ENCODE measurements around the gene ACP2. TPM values are rescaled to one million over a fixed set of nuclear protein-coding genes. Genes with fewer than 3 reads are reported as not detected.
"Not testable (repeated sequence)": the region's sequence is repeated elsewhere in the genome, so short reads cannot be mapped to it uniquely, and the experiment has no call there.

Gene ACP2
- total RNA-seq, 1 donor from 2014 or later, result 41.7 TPM

DNA sequence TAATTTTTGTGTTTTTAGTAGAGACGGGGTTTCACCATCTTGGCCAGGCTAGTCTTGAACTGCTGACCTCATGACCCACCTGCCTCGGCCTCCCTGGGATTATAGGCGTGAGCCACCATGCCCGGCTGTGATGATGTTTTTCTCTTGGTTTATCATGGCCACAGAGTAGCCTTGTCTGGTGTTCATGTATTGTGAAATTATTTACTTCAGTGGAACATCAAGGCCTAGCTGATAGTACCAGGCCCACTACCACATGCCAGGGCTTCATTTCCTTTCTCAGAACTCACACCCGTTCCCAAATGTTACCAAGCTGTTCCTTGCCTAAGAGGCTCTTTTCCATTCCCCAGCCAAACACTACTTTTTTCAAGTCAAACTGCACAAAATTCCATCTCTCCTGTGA, 40.0 kb downstream of the ACP2 start:
- DNase-seq (ENCODE audit: low read depth, low spot score), result no peak
- H3K27me3 Mint-ChIP-seq (ENCODE audit: low read depth), result peaks cover 13% of the 10 kb centered on the region
- no peaks in the 10 kb centered on the region for H3K36me3 Mint-ChIP-seq (ENCODE audit: low read depth)
- no peak overlapping the region for H3K27ac Mint-ChIP-seq (ENCODE audit: unreplicated experiment)
- H3K9me3 Mint-ChIP-seq, result no peaks in the 10 kb centered on the region
- no peak overlapping the region for H3K4me3 Mint-ChIP-seq
- no peaks in the 10 kb centered on the region for H3K4me1 Mint-ChIP-seq
- no peak for TF ChIP-seq CTCF (conservative IDR thresholded peaks at IDR 0.05)

DNA sequence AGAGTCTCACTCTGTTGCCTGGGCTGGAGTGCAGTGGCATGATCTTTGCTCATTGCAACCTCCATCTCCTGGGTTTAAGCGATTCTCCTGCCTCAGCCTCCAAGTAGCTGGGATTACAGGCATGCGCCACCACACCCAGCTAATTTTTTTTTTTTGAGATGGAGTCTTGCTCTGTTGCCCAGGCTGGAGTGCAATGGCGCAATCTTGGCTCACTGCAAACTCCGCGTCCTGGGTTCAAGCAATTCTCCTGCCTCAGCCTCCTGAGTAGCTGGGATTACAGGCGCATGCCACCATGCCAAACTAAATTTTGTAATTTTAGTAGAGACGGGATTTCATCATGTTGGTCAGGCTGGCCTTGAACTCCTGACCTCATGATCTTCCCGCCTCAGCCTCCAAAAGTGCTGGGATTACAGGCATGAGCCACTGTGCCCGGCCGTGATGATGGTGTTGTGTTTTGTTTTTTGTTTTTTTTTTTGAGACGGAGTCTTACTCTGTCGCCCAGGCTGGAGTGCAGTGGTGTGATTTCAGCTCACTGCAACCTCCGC, 40.5 kb downstream of the ACP2 start:
- DNase-seq (ENCODE audit: low read depth, low spot score); H3K27ac Mint-ChIP-seq (ENCODE audit: unreplicated experiment); H3K36me3 Mint-ChIP-seq (ENCODE audit: low read depth); H3K9me3 Mint-ChIP-seq; H3K4me1 Mint-ChIP-seq; H3K4me3 Mint-ChIP-seq: not testable (repeated sequence)
- H3K27me3 Mint-ChIP-seq (ENCODE audit: low read depth), result peaks cover 13% of the 10 kb centered on the region

DNA sequence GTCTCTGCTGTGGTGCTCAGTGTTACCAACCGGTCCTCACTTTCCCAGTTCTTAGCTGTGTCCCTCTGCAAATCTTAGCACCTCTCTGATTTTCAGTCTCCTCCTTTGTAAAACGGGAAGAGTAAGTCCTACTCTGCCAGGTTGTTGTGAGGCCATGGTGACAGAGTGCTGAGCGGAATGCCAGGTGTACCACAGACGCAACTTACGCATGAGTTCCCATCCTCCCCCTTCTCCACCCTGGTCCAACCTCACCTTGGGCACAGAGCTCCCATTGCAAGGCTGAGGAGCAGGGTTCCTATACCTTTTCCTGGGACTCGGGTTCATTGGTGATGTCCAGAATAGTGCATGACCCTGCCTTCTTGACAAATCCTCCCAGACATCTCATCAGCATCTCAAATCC, 41.2 kb downstream of the ACP2 start:
- Mint-ChIP-seq H3K27ac (ENCODE audit: unreplicated experiment) (no peak overlapping the region), H3K4me3 (no peak overlapping the region), H3K36me3 (ENCODE audit: low read depth) (no peaks in the 10 kb centered on the region), H3K4me1 (no peaks in the 10 kb centered on the region), H3K27me3 (ENCODE audit: low read depth) (peaks cover 19% of the 10 kb centered on the region), H3K9me3 (no peaks in the 10 kb centered on the region)
- DNase-seq (ENCODE audit: low read depth, low spot score), result no peak
- TF ChIP-seq CTCF (conservative IDR thresholded peaks at IDR 0.05), result no peak

DNA sequence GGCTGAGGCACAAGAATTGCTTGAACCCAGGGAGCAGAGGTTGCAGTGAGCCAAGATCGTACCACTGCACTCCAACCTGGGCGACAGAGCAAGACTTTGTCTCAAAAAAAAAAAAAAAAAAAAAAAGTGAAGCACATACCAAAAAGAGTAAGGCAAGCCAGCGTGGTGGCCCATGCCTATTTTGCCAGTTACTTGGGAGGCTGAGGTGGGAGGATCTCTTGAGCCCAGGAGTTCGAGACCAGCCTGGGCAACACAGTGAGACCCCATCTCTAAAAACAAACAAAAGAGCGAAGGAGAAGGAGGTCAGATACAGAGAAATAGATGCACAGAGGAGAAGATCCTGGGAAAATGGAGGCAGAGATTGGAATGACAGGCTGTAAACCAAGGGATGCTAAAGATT, 42.0 kb downstream of the ACP2 start:
- H3K27ac Mint-ChIP-seq (ENCODE audit: unreplicated experiment); H3K36me3 Mint-ChIP-seq (ENCODE audit: low read depth); H3K9me3 Mint-ChIP-seq; H3K4me3 Mint-ChIP-seq; DNase-seq (ENCODE audit: low read depth, low spot score); H3K4me1 Mint-ChIP-seq: not testable (repeated sequence)
- peaks cover 24% of the 10 kb centered on the region for H3K27me3 Mint-ChIP-seq (ENCODE audit: low read depth)

DNA sequence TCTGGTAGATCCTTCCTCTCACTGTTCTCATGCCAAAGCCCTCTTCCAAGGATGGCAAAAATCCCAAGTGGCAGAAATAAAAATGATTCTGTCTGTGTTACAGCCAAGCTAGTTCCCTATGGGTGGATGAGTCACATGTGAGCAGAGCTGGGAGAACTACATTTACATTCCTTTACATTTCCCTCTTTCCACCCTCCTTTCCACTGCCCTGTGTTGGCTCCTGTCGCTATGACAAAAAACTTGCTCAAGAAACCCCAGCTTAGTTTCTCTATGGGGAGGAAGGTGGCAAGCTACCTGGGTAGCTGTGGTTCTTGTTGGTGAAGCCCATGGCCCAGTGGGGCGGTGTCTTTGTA, 44.0 kb downstream of the ACP2 start:
- H3K36me3 Mint-ChIP-seq (ENCODE audit: low read depth), result no peaks in the 10 kb centered on the region
- no peak for DNase-seq (ENCODE audit: low read depth, low spot score)
- H3K27me3 Mint-ChIP-seq (ENCODE audit: low read depth), result peaks cover 30% of the 10 kb centered on the region
- no peak overlapping the region for H3K27ac Mint-ChIP-seq (ENCODE audit: unreplicated experiment)
- no peak overlapping the region for H3K4me3 Mint-ChIP-seq
- no peaks in the 10 kb centered on the region for H3K4me1 Mint-ChIP-seq
- no peaks in the 10 kb centered on the region for H3K9me3 Mint-ChIP-seq
- TF ChIP-seq CTCF (conservative IDR thresholded peaks at IDR 0.05), result no peak

GRCh38 chr11:47202576-47202975, 46.0 kb downstream of the ACP2 start:
- Mint-ChIP-seq H3K4me1 (peaks cover 9% of the 10 kb centered on the region), H3K9me3 (no peaks in the 10 kb centered on the region), H3K27ac (ENCODE audit: unreplicated experiment) (no peak overlapping the region), H3K4me3 (no peak overlapping the region), H3K36me3 (ENCODE audit: low read depth) (no peaks in the 10 kb centered on the region), H3K27me3 (ENCODE audit: low read depth) (peaks cover 43% of the 10 kb centered on the region)
- DNase-seq (ENCODE audit: low read depth, low spot score), result no peak
- TF ChIP-seq CTCF (conservative IDR thresholded peaks at IDR 0.05), result no peak

- Mint-ChIP-seq H3K4me3 (no peak overlapping the region), H3K36me3 (ENCODE audit: low read depth) (no peaks in the 10 kb centered on the region), H3K27me3 (ENCODE audit: low read depth) (peaks cover 47% of the 10 kb centered on the region), H3K27ac (ENCODE audit: unreplicated experiment) (no peak overlapping the region), H3K4me1 (peaks cover 9% of the 10 kb centered on the region), H3K9me3 (no peaks in the 10 kb centered on the region)
- no peak for DNase-seq (ENCODE audit: low read depth, low spot score)
- TF ChIP-seq CTCF (conservative IDR thresholded peaks at IDR 0.05), result no peak
Measured at GRCh38 chr11:47201015-47201414, 47.6 kb downstream of the ACP2 start.

- not testable (repeated sequence) for H3K4me3 Mint-ChIP-seq; H3K27ac Mint-ChIP-seq (ENCODE audit: unreplicated experiment); H3K36me3 Mint-ChIP-seq (ENCODE audit: low read depth); H3K9me3 Mint-ChIP-seq; DNase-seq (ENCODE audit: low read depth, low spot score)
- Mint-ChIP-seq H3K4me1 (peaks cover 33% of the 10 kb centered on the region), H3K27me3 (ENCODE audit: low read depth) (peaks cover 59% of the 10 kb centered on the region)
Measured at GRCh38 chr11:47198161-47198560, 50.5 kb downstream of the ACP2 start.

Data from neural crest cell (in vitro differentiated cells).